Adrenal gland (tissue), 12 donors: ENCODE measurements around the gene RASA4B. TPM values are rescaled to one million over a fixed set of nuclear protein-coding genes. Genes with fewer than 3 reads are reported as not detected.
"Not testable (repeated sequence)": the region's sequence is repeated elsewhere in the genome, so short reads cannot be mapped to it uniquely, and the experiment has no call there.

ENCODE experiments used
- DNase-seq, 7 donors: peaks; one replicate each; pipeline ENCODE4 v3.0.0-alpha.2; 2019 to 2020
- H3K27ac ChIP-seq, 5 donors: fragments of 200-600 bp; sonication (generic) in 4 of 5; 1 replicate in 3 of 5; 2 replicates in 2 of 5; pipeline versions ENCODE4 v1.5.1 to v1.8.0; 2016 to 2020; ENCODE audit warnings: mild to moderate bottlenecking in 1 of 5
- H3K27me3 ChIP-seq: fragments of 200-600 bp; 2 replicates; pipeline ENCODE4 v1.8.0; 2021
- H3K36me3 ChIP-seq, 2 donors: fragments of 200-600 bp; replicated peaks in 1 of 2; 1 replicate in 1 of 2; 2 replicates in 1 of 2; pipeline versions ENCODE4 v1.5.1 to v1.8.0; 2018 to 2022
- H3K4me1 ChIP-seq, 2 donors: fragments of 200-600 bp; replicated peaks in 1 of 2; 1 replicate in 1 of 2; 2 replicates in 1 of 2; pipeline versions ENCODE4 v1.5.1 to v1.8.0; 2018 to 2021
- H3K4me3 ChIP-seq, 4 donors: fragments of 200-600 bp; sonication (generic) in 3 of 4; one replicate each; pipeline ENCODE4 v1.5.1; 2016 to 2018
- H3K9me3 ChIP-seq, 3 donors: fragments of 200-600 bp; sonication (generic) in 1 of 3; replicated peaks in 1 of 3; 1 replicate in 2 of 3; 2 replicates in 1 of 3; pipeline versions ENCODE4 v1.5.1 to v1.8.0; 2016 to 2021
- CTCF ChIP-seq, 6 experiments: fragments of 450-650 bp in 4 of 6; fragments of 200-600 bp in 2 of 6; sonication (generic) in 1 of 6; IDR thresholded peaks; 1 replicate in 5 of 6; 2 replicates in 1 of 6; pipeline versions ENCODE4 v1.5.1 to v1.8.0; 2016 to 2021; ENCODE audit warnings: antibody characterized with exemption in 6 of 6, mild to moderate bottlenecking in 2 of 6, moderate library complexity in 1 of 6
- WGBS, 4 donors: extraction: QIAGEN DNeasy Blood & Tissue Kit in 2 of 4; methylation state at CpG; one replicate each; pipeline versions ENCODE4 v1.1.5 to v1.1.7; 2013 to 2017; 5-methylcytosine and 5-hydroxymethylcytosine counted together
- intact Hi-C, 2 donors: fragments of 100-400 bp; cut with DNase I; formaldehyde crosslinking; loops; one replicate each; pipeline versions ENCODE4 v1.14.1 to v1.15.0; 2022 to 2023
- polyA plus RNA-seq, 3 donors: library from polyadenylated mRNA; stranded (reverse); fragments of 200-250 nt in 2 of 3; fragments of 350-450 nt in 1 of 3; fragmentation: Illumina TruSeq in 1 of 3; extraction: RNeasy Lipid Tissue Mini Kit (QIAGEN cat#74804) in 1 of 3; gene quantifications; one replicate each; pipeline ENCODE4 v1.2.3, GENCODE V29; 2013 to 2014
- total RNA-seq, 9 donors: library from RNA; depleted of rRNA in 4 of 9; stranded (reverse); fragments of >200 nt in 4 of 9; fragments of 120-200 nt in 1 of 9; fragmentation: NEBNext Ultra II Directional in 1 of 9; extraction: Animal tissue kit (Norgen Biotek cat#: 25700) in 1 of 9; gene quantifications; one replicate each; pipeline versions ENCODE4 v1.1.0 to v1.2.4, GENCODE V29; 2013 to 2023
- donor health status: healthy with polysubstance abuse.
- donor health status: Bipolar disorder and iron deficiency.
- donor health status: DM: yes; HTN: yes; CAD: no.
- donor health status: DM: no; HTN: no; CAD: no.
- donor health status: DM: no; HTN: no; CAD: no.
- donor health status: DM: yes; HTN: yes; CAD: no.

The RASA4B gene
- total and polyA plus RNA-seq, 12 donors, result 1.9 to 150 (median 24.6) TPM

- intact Hi-C loops, H3K9me3 ChIP-seq, H3K4me1 ChIP-seq, H3K27me3 ChIP-seq, H3K4me3 ChIP-seq, H3K36me3 ChIP-seq, H3K27ac ChIP-seq: not testable (repeated sequence)
- DNase-seq, result peak in 3 of 7 donors; percentile 18 to 53 (median 29)
- 47 to 48% methylated on average over 5 to 6 of the region's 15 CpGs; no CpG with 5 or more reads in 2 of the 4 donors for WGBS, 4 donors
Observed at GRCh38 chr7:102494026-102494425, 23.6 kb downstream of the RASA4B start.

- H3K4me1 ChIP-seq, H3K27me3 ChIP-seq, H3K27ac ChIP-seq, H3K4me3 ChIP-seq, intact Hi-C loops, H3K36me3 ChIP-seq, H3K9me3 ChIP-seq: not testable (repeated sequence)
- WGBS, 4 donors, result 70% methylated on average over 2 of the region's 33 CpGs; no CpG with 5 or more reads in 3 of the 4 donors
- DNase-seq, result peak in 2 of 7 donors; percentile 20 to 61
Observed at GRCh38 chr7:102493220-102493935, 24.2 kb downstream of the RASA4B start.

GRCh38 chr7:102490529-102491075 lies 27.0 kb downstream of the RASA4B start:
- H3K27me3 ChIP-seq, H3K36me3 ChIP-seq, H3K27ac ChIP-seq, intact Hi-C loops, H3K9me3 ChIP-seq, H3K4me1 ChIP-seq, H3K4me3 ChIP-seq: not testable (repeated sequence)
- WGBS, 4 donors, result 85 to 95% (median 87%) methylated on average over 2 to 3 of the region's 12 CpGs; no CpG with 5 or more reads in 1 of the 4 donors
- peak; percentile 27 to 78 (median 55) for DNase-seq

GRCh38 chr7:102484317-102484716 lies 33.3 kb downstream of the RASA4B start:
- H3K36me3 ChIP-seq, intact Hi-C loops, H3K4me3 ChIP-seq, H3K27ac ChIP-seq, H3K27me3 ChIP-seq, H3K9me3 ChIP-seq, H3K4me1 ChIP-seq, DNase-seq: not testable (repeated sequence)
- no CpG with 5 or more reads among the region's 5 CpGs for WGBS, 4 donors

GRCh38 chr7:102481962-102482361 lies 35.6 kb downstream of the RASA4B start:
- H3K27ac ChIP-seq, intact Hi-C loops, H3K36me3 ChIP-seq, H3K4me1 ChIP-seq, H3K4me3 ChIP-seq, H3K27me3 ChIP-seq, H3K9me3 ChIP-seq, DNase-seq: not testable (repeated sequence)
- WGBS, 4 donors, result no CpG with 5 or more reads among the region's 10 CpGs

GRCh38 chr7:102479982-102480637 lies 37.5 kb downstream of the RASA4B start:
- H3K36me3 ChIP-seq, intact Hi-C loops, H3K27me3 ChIP-seq, H3K4me1 ChIP-seq, H3K9me3 ChIP-seq, H3K27ac ChIP-seq, H3K4me3 ChIP-seq: not testable (repeated sequence)
- WGBS, 4 donors, result 2 to 11% (median 3%) methylated on average over 5 to 8 of the region's 11 CpGs
- TF ChIP-seq CTCF (IDR thresholded peaks at IDR 0.05), result peak in 5 of 6 experiments; percentile 21 to 62 (median 51)
- DNase-seq, result peak; percentile 38 to 79 (median 64)

- H3K36me3 ChIP-seq, H3K4me3 ChIP-seq, DNase-seq, H3K27me3 ChIP-seq, H3K27ac ChIP-seq, H3K4me1 ChIP-seq, H3K9me3 ChIP-seq, intact Hi-C loops: not testable (repeated sequence)
- 0% methylated on average over 2 of the region's 10 CpGs; no CpG with 5 or more reads in 2 of the 4 donors for WGBS, 4 donors
Observed at GRCh38 chr7:102479209-102479584, 38.4 kb downstream of the RASA4B start.
